Activated naive CD4-positive, alpha-beta T cell treated with anti-CD3 and anti-CD28 coated beads, Interleukin-2, amount 50 U/mL, for 16 hours (primary cell): Measurements from ENCODE around the gene GFRA1.
"Not testable (repeated sequence)": the region's sequence is repeated elsewhere in the genome, so short reads cannot be mapped to it uniquely, and the experiment has no call there.

ENCODE experiments used
- DNase-seq: peaks from one replicate; pipeline ENCODE4 v3.0.0-alpha.2; 2020

GFRA1 gene

GRCh38 chr10:116053009-116053730 is 219.8 kb downstream of the GFRA1 start:
- not testable (repeated sequence) for DNase-seq

GRCh38 chr10:116052522-116052921 is 220.5 kb downstream of the GFRA1 start:
- DNase-seq = not testable (repeated sequence)

- no peak for DNase-seq
Observed at GRCh38 chr10:116049974-116050304, 223.1 kb downstream of the GFRA1 start.

GRCh38 chr10:116049158-116049973 is 223.6 kb downstream of the GFRA1 start:
- no peak for DNase-seq

GRCh38 chr10:116045366-116046356 is 227.3 kb downstream of the GFRA1 start:
- DNase-seq = no peak

GRCh38 chr10:116044801-116045248 is 228.2 kb downstream of the GFRA1 start:
- no peak for DNase-seq

- no peak for DNase-seq
Observed at GRCh38 chr10:116043861-116044260, 229.1 kb downstream of the GFRA1 start.

GRCh38 chr10:116043304-116043703 is 229.7 kb downstream of the GFRA1 start:
- DNase-seq = no peak

GRCh38 chr10:116041948-116042347 is 231.1 kb downstream of the GFRA1 start:
- DNase-seq = no peak

- DNase-seq = no peak
Observed at GRCh38 chr10:116039612-116040011, 233.4 kb downstream of the GFRA1 start.

- no peak for DNase-seq
Observed at GRCh38 chr10:116038259-116038658, 234.7 kb downstream of the GFRA1 start.

GRCh38 chr10:116035406-116035805 is 237.6 kb downstream of the GFRA1 start:
- DNase-seq = not testable (repeated sequence)

- no peak for DNase-seq
Observed at GRCh38 chr10:116030576-116030975, 242.4 kb downstream of the GFRA1 start.

GRCh38 chr10:116029826-116030225 is 243.2 kb downstream of the GFRA1 start:
- no peak for DNase-seq

- no peak for DNase-seq
Observed at GRCh38 chr10:116027355-116027754, 245.7 kb downstream of the GFRA1 start.

- no peak for DNase-seq
Observed at GRCh38 chr10:116026725-116027124, 246.3 kb downstream of the GFRA1 start.

GRCh38 chr10:116026315-116026714 is 246.7 kb downstream of the GFRA1 start:
- DNase-seq = no peak

GRCh38 chr10:116024271-116024878 is 248.6 kb downstream of the GFRA1 start:
- no peak for DNase-seq

GRCh38 chr10:116017405-116017804 is 255.6 kb downstream of the GFRA1 start:
- no peak for DNase-seq

- no peak for DNase-seq
Observed at GRCh38 chr10:116015583-116016333, 257.2 kb downstream of the GFRA1 start.

- DNase-seq = no peak
Observed at GRCh38 chr10:116014871-116015582, 258.0 kb downstream of the GFRA1 start.
